IPS DF 4.7 (cell line): ENCODE results near the gene RHOBTB3.

Experiments
- DNase-seq: peaks from one replicate; pipeline ENCODE4 v3.0.0-alpha.2; 2013; ENCODE audit warnings: low spot score; ENCODE audit errors: extremely low read depth

The RHOBTB3 gene

GRCh38 chr5:95763941-95764340, 32.8 kb downstream of the RHOBTB3 start:
- no peak for DNase-seq

GRCh38 chr5:95768731-95769130, 37.6 kb downstream of the RHOBTB3 start:
- DNase-seq: no peak

GRCh38 chr5:95770830-95771708, 39.9 kb downstream of the RHOBTB3 start:
- no peak for DNase-seq

- DNase-seq: no peak
These were observed 40.8 kb downstream of the RHOBTB3 start for GRCh38 chr5:95771892-95772291.

- no peak for DNase-seq
These were observed 42.4 kb downstream of the RHOBTB3 start for GRCh38 chr5:95773335-95774059.

- DNase-seq: no peak
These were observed 46.3 kb downstream of the RHOBTB3 start for GRCh38 chr5:95777441-95777840.

GRCh38 chr5:95778713-95779436, 47.7 kb downstream of the RHOBTB3 start:
- no peak for DNase-seq

- DNase-seq: no peak
These were observed 48.5 kb downstream of the RHOBTB3 start for GRCh38 chr5:95779611-95780010.

GRCh38 chr5:95780597-95780996, 49.5 kb downstream of the RHOBTB3 start:
- DNase-seq: no peak

- peak; percentile 60 for DNase-seq
These were observed 50.0 kb downstream of the RHOBTB3 start for GRCh38 chr5:95781101-95781583.

- DNase-seq: no peak
These were observed 51.0 kb downstream of the RHOBTB3 start for GRCh38 chr5:95782181-95782580.

GRCh38 chr5:95783661-95784060, 52.5 kb downstream of the RHOBTB3 start:
- DNase-seq: no peak

GRCh38 chr5:95784514-95785302, 53.6 kb downstream of the RHOBTB3 start:
- no peak for DNase-seq

GRCh38 chr5:95786821-95787418, 55.8 kb downstream of the RHOBTB3 start:
- DNase-seq: no peak

GRCh38 chr5:95788493-95788892, 57.4 kb downstream of the RHOBTB3 start:
- DNase-seq: no peak

- DNase-seq: no peak
These were observed 60.6 kb downstream of the RHOBTB3 start for GRCh38 chr5:95791751-95792150.

- DNase-seq: no peak
These were observed 63.0 kb downstream of the RHOBTB3 start for GRCh38 chr5:95794070-95794516.

GRCh38 chr5:95797301-95797700, 66.2 kb downstream of the RHOBTB3 start:
- DNase-seq: no peak

- no peak for DNase-seq
These were observed 66.9 kb downstream of the RHOBTB3 start for GRCh38 chr5:95798048-95798447.

- DNase-seq: no peak
These were observed 67.4 kb downstream of the RHOBTB3 start for GRCh38 chr5:95798545-95798944.
